Caco-2 (cell line): ENCODE results near the gene TMEM131. TPM values are rescaled to one million over a fixed set of nuclear protein-coding genes. Genes with fewer than 3 reads are reported as not detected.

Source experiments
- BruUV-seq: library from RNA; stranded (reverse); fragments of 400-500 nt; replicated peaks from 2 replicates; lab custom pipeline; 2021; lab: Mats Ljungman, UMichigan
- CTCF ChIA-PET: fragments of 300-600 bp; sonication (Branson Sonifier 250); formaldehyde crosslinking; loops from one replicate; lab custom pipeline; 2022; ENCODE audit warnings: antibody characterized with exemption; lab: Charles Lee
- POLR2A ChIA-PET: fragments of 300-600 bp; sonication (Branson Sonifier 250); formaldehyde crosslinking; loops from one replicate; lab custom pipeline; 2022; ENCODE audit warnings: antibody characterized with exemption; lab: Charles Lee
- DNase-seq, 2 experiments: peaks; one replicate each; pipeline versions ENCODE4 v3.0.0 to v3.0.0-alpha.2; 2020 to 2022
- H3K27me3 ChIP-seq: replicated peaks from 2 replicates; pipeline ENCODE4 v1.6.0; 2011; ENCODE audit warnings: low read length; ENCODE audit not compliant: control insufficient read depth, insufficient read depth
- H3K36me3 ChIP-seq: 2 replicates; pipeline ENCODE4 v1.5.1; 2011; ENCODE audit warnings: low read length; ENCODE audit not compliant: control insufficient read depth, insufficient read depth
- H3K4me1 ChIP-seq: fragments of 250-450 bp; sonication (Bioruptor Pico); 2 replicates; pipeline ENCODE4 v1.5.1; 2020; ENCODE audit warnings: mild to moderate bottlenecking
- H3K4me3 ChIP-seq: 2 replicates; pipeline ENCODE4 v1.5.1; 2011; ENCODE audit warnings: low read depth, mild to moderate bottlenecking, control low read depth, low read length
- H3K9me3 ChIP-seq: fragments of 250-450 bp; sonication (Bioruptor Pico); 2 replicates; pipeline ENCODE4 v1.5.1; 2020; ENCODE audit warnings: mild to moderate bottlenecking, moderate library complexity
- H3K27ac Mint-ChIP-seq: one replicate; pipeline ENCODE4 v1.8.0; 2022; ENCODE audit warnings: mixed read lengths; ENCODE audit not compliant: unreplicated experiment
- H3K27me3 Mint-ChIP-seq: one replicate; pipeline ENCODE4 v1.8.0; 2022; ENCODE audit warnings: mixed read lengths; ENCODE audit not compliant: insufficient read depth, unreplicated experiment
- H3K36me3 Mint-ChIP-seq: one replicate; pipeline ENCODE4 v1.8.0; 2022; ENCODE audit warnings: mild to moderate bottlenecking, mixed read lengths; ENCODE audit not compliant: insufficient read depth, unreplicated experiment
- H3K4me1 Mint-ChIP-seq: one replicate; pipeline ENCODE4 v1.8.0; 2022; ENCODE audit warnings: low read depth, mixed read lengths; ENCODE audit not compliant: unreplicated experiment
- H3K4me3 Mint-ChIP-seq: one replicate; pipeline ENCODE4 v1.8.0; 2022; ENCODE audit warnings: mild to moderate bottlenecking, moderate library complexity, mixed read lengths; ENCODE audit not compliant: unreplicated experiment
- H3K9me3 Mint-ChIP-seq: one replicate; pipeline ENCODE4 v1.8.0; 2022; ENCODE audit warnings: mixed read lengths; ENCODE audit not compliant: unreplicated experiment
- intact Hi-C: fragments of 100-400 bp; cut with micrococcal nuclease; formaldehyde crosslinking; loops from one replicate; pipeline ENCODE4 v1.10.0; 2022; ENCODE audit not compliant: unreplicated experiment
- total RNA-seq: library from RNA; stranded (reverse); gene quantifications from 2 replicates; pipeline ENCODE4 v1.2.3, GENCODE V29; 2022
- TF ChIP-seq, protein P1 (sequence below), 2 experiments: fragments of 200-600 bp in 1 of 2; IDR thresholded peaks; 1 replicate in 1 of 2; 2 replicates in 1 of 2; pipeline versions ENCODE4 v1.5.1 to v1.8.0; 2011 to 2022; ENCODE audit warnings: antibody characterized with exemption in 1 of 2, control low read depth in 1 of 2, inconsistent platforms in 1 of 2, low read depth in 1 of 2, low read length in 1 of 2, mild to moderate bottlenecking in 1 of 2, moderate library complexity in 1 of 2; ENCODE audit not compliant: insufficient read depth in 1 of 2, severe bottlenecking in 1 of 2, unreplicated experiment in 1 of 2

The TMEM131 gene
- total RNA-seq, 1 experiment from 2014 or later, result 36.3 TPM

DNA sequence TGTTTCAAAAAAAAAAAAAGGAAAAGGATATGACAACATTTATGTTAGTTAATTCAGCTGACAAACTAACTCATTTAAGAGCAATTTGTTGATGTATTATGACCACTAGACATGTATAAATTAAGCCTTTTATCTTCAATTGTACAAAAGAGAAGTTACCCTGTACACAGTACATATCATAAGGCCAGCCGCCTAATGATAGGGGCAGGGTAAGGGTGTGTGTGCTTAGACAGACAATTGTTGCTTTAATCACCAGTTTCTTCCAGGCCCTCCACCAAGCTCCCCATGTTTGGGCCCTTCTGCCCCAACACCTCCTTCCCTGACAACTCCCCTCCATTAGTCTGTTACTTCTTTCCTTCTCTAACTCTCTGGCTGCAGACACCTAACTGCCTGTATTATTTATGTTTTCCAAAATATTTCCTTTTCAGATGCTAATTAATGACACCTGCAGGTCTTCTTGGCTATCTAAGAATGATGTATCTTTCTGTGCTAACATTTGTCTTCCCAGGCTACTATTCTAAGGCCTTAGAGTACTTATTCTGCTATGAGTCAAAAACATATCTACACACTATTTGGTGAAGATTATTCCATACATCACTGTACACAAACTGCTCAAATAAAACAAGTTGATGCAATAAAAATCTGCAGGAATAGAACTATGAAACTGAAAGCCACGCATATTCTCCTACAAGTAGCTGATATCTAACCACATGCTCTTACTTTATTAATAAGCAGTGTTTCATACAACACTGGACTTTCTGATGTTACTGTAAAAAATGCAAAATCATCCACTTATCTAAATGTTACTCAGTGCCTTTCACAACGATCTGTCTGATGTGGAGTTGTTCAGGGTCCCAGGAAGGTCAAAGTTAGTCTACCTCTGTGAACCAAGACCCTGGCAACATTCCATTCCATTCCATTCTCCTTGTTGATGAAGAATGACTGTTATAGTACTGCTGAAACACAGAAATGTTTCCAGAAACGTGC is 26.4 kb downstream of the TMEM131 start:
- intact Hi-C loops, result loop anchor here (10.0 kb wide), 1 partner anchor 425 kb away; no protein-coding TSS in a partner anchor
- no peaks in the 10 kb centered on the region for H3K27me3 ChIP-seq
- ChIA-PET CTCF (no interaction called here), POLR2A (no interaction called here)
- peaks cover 11% of the 10 kb centered on the region; the same call in 1 of the 2 replicates for H3K4me1 ChIP-seq
- peaks cover 4% of the 10 kb centered on the region for H3K9me3 ChIP-seq
- H3K4me1 Mint-ChIP-seq, result peaks cover 37% of the 10 kb centered on the region
- DNase-seq, result no peak
- no peaks in the 10 kb centered on the region for H3K27me3 Mint-ChIP-seq
- H3K9me3 Mint-ChIP-seq, result peaks cover 14% of the 10 kb centered on the region
- H3K4me3 Mint-ChIP-seq, result no peak overlapping the region
- H3K27ac Mint-ChIP-seq, result no peak overlapping the region
- TF ChIP-seq, protein P1, sequence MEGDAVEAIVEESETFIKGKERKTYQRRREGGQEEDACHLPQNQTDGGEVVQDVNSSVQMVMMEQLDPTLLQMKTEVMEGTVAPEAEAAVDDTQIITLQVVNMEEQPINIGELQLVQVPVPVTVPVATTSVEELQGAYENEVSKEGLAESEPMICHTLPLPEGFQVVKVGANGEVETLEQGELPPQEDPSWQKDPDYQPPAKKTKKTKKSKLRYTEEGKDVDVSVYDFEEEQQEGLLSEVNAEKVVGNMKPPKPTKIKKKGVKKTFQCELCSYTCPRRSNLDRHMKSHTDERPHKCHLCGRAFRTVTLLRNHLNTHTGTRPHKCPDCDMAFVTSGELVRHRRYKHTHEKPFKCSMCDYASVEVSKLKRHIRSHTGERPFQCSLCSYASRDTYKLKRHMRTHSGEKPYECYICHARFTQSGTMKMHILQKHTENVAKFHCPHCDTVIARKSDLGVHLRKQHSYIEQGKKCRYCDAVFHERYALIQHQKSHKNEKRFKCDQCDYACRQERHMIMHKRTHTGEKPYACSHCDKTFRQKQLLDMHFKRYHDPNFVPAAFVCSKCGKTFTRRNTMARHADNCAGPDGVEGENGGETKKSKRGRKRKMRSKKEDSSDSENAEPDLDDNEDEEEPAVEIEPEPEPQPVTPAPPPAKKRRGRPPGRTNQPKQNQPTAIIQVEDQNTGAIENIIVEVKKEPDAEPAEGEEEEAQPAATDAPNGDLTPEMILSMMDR (IDR thresholded peaks at IDR 0.05; ENCODE audit: insufficient read depth in 1 of 2, low read depth in 1 of 2, low read length in 1 of 2, severe bottlenecking in 1 of 2, unreplicated experiment in 1 of 2), result no peak
- no TSS peak for BruUV-seq
- H3K36me3 ChIP-seq, result no peaks in the 10 kb centered on the region
- no peaks in the 10 kb centered on the region for H3K36me3 Mint-ChIP-seq
- no peak overlapping the region for H3K4me3 ChIP-seq

- no peak overlapping the region for H3K4me3 ChIP-seq
- Mint-ChIP-seq H3K36me3 (no peaks in the 10 kb centered on the region), H3K27ac (no peak overlapping the region), H3K27me3 (no peaks in the 10 kb centered on the region), H3K9me3 (peaks cover 1% of the 10 kb centered on the region), H3K4me3 (no peak overlapping the region), H3K4me1 (peaks cover 37% of the 10 kb centered on the region)
- ChIA-PET POLR2A (interaction anchor here (0.5 kb wide), 1 partner anchor 101 kb away, joined by 3 read pairs; no protein-coding TSS in a partner anchor), CTCF (no interaction called here)
- H3K36me3 ChIP-seq, result no peaks in the 10 kb centered on the region
- TF ChIP-seq, protein P1 (IDR thresholded peaks at IDR 0.05; ENCODE audit: insufficient read depth in 1 of 2, low read depth in 1 of 2, low read length in 1 of 2, severe bottlenecking in 1 of 2, unreplicated experiment in 1 of 2), result no peak
- H3K9me3 ChIP-seq, result no peaks in the 10 kb centered on the region; the same call in 1 of the 2 replicates
- intact Hi-C loops, result loop anchor here (2.0 kb wide), 1 partner anchor 27 kb away; the partner anchor contains the start of gene TMEM131
- no TSS peak for BruUV-seq
- DNase-seq, result no peak
- H3K4me1 ChIP-seq, result peaks cover 11% of the 10 kb centered on the region; the same call in 1 of the 2 replicates
- no peaks in the 10 kb centered on the region for H3K27me3 ChIP-seq
These were observed 27.7 kb downstream of the TMEM131 start for GRCh38 chr2:97967931-97968627.

- ChIA-PET CTCF (no interaction called here), POLR2A (no interaction called here)
- H3K9me3 ChIP-seq, result no peaks in the 10 kb centered on the region
- no peaks in the 10 kb centered on the region for H3K36me3 ChIP-seq
- H3K27me3 ChIP-seq, result no peaks in the 10 kb centered on the region
- intact Hi-C loops, result loop anchor here (2.0 kb wide), 1 partner anchor 28 kb away; the partner anchor contains the start of gene TMEM131
- Mint-ChIP-seq H3K27me3 (no peaks in the 10 kb centered on the region), H3K4me3 (no peak overlapping the region), H3K27ac (no peak overlapping the region), H3K9me3 (no peaks in the 10 kb centered on the region), H3K4me1 (peaks cover 37% of the 10 kb centered on the region), H3K36me3 (no peaks in the 10 kb centered on the region)
- no peak overlapping the region for H3K4me3 ChIP-seq
- no peak for DNase-seq
- TF ChIP-seq, protein P1 (IDR thresholded peaks at IDR 0.05; ENCODE audit: insufficient read depth in 1 of 2, low read depth in 1 of 2, low read length in 1 of 2, severe bottlenecking in 1 of 2, unreplicated experiment in 1 of 2), result no peak
- peaks cover 11% of the 10 kb centered on the region; the same call in 1 of the 2 replicates for H3K4me1 ChIP-seq
- no TSS peak for BruUV-seq
These were observed 28.5 kb downstream of the TMEM131 start for GRCh38 chr2:97967216-97967592.
